GM12878 (cell line): ENCODE results near the gene ADAMTS16. TPM values are rescaled to one million over a fixed set of nuclear protein-coding genes. Genes with fewer than 3 reads are reported as not detected.
A peak's percentile ranks its signal among the peaks of the same experiment; 100 is the strongest.

Source experiments
- ATAC-seq: fragments of 200-7000 bp; cut with Tn5 transposase; 3 replicates; pipeline ENCODE4 v1.9.1; 2020; ENCODE audit warnings: mild to moderate bottlenecking, moderate library complexity
- BruUV-seq: library from RNA; stranded (reverse); fragments of 400-500 nt; replicated peaks from 2 replicates; lab custom pipeline; 2021; lab: Mats Ljungman, UMichigan
- CTCF ChIA-PET: fragments of 300-600 bp; sonication (Branson Sonifier 250); formaldehyde crosslinking; extraction: SDS; loops from one replicate; lab custom pipeline; 2021; ENCODE audit warnings: inconsistent platforms; lab: Yijun Ruan, JAX
- POLR2A ChIA-PET: fragments of 350-600 bp; formaldehyde crosslinking; extraction: SDS; loops from one replicate; lab custom pipeline; 2021; ENCODE audit warnings: inconsistent platforms; lab: Charles Lee
- RAD21 ChIA-PET: fragments of 300-600 bp; sonication (Branson Sonifier 250); formaldehyde crosslinking; loops from one replicate; lab custom pipeline; 2023; ENCODE audit warnings: antibody characterized with exemption; ENCODE audit not compliant: unreplicated experiment; lab: Charles Lee
- SMC1A ChIA-PET: fragments of 300-600 bp; sonication (Branson Sonifier 250); formaldehyde crosslinking; loops from one replicate; lab custom pipeline; 2023; ENCODE audit not compliant: unreplicated experiment, uncharacterized antibody; lab: Charles Lee
- DNase-seq: peaks from one replicate; pipeline ENCODE4 v3.0.0-alpha.2; 2011; ENCODE audit warnings: low read depth, low spot score
- FAIRE-seq: peaks from 3 replicates; lab custom pipeline; 2011; peaks lifted over from hg19 to GRCh38; lab: Jason Lieb, UNC
- H2AFZ ChIP-seq: 2 replicates; pipeline ENCODE4 v1.6.0; 2011; ENCODE audit warnings: low read depth, low read length, control low read depth; ENCODE audit not compliant: control insufficient read depth
- H3K27ac ChIP-seq: 2 replicates; pipeline ENCODE4 v1.5.1; 2011; ENCODE audit warnings: control low read depth; ENCODE audit not compliant: control insufficient read depth, insufficient read depth
- H3K27me3 ChIP-seq, 2 experiments: replicated peaks in 1 of 2; 2 replicates each; pipeline versions ENCODE4 v1.6.0 to v1.6.1; 2011; ENCODE audit warnings: low read length in 1 of 2; ENCODE audit not compliant: control insufficient read depth in 2 of 2, insufficient read depth in 2 of 2
- H3K36me3 ChIP-seq, 2 experiments: 2 replicates each; pipeline ENCODE4 v1.5.1; 2011; ENCODE audit warnings: low read length in 1 of 2; ENCODE audit not compliant: control insufficient read depth in 2 of 2, insufficient read depth in 2 of 2
- H3K4me1 ChIP-seq: 2 replicates; pipeline ENCODE4 v1.6.1; 2011; ENCODE audit warnings: mild to moderate bottlenecking, low read length, moderate library complexity, mixed read lengths; ENCODE audit not compliant: control insufficient read depth, insufficient read depth
- H3K4me2 ChIP-seq: 2 replicates; pipeline ENCODE4 v1.6.0; 2011; ENCODE audit warnings: control low read depth; ENCODE audit not compliant: control insufficient read depth, insufficient read depth
- H3K4me3 ChIP-seq: fragments of 200-600 bp; sonication (generic); 2 replicates; pipeline ENCODE4 v1.5.1; 2016
- H3K79me2 ChIP-seq: 2 replicates; pipeline ENCODE4 v1.6.0; 2011; ENCODE audit warnings: low read length; ENCODE audit not compliant: control insufficient read depth, insufficient read depth
- H3K9ac ChIP-seq: 2 replicates; pipeline ENCODE4 v1.8.0; 2011; ENCODE audit warnings: low read length, control low read depth, mixed read lengths; ENCODE audit not compliant: control insufficient read depth, insufficient read depth
- H3K9me3 ChIP-seq: replicated peaks from 3 replicates; pipeline ENCODE4 v1.5.1; 2011; ENCODE audit warnings: mild to moderate bottlenecking, low read length; ENCODE audit not compliant: control insufficient read depth, insufficient read depth
- H4K20me1 ChIP-seq: 2 replicates; pipeline ENCODE4 v1.6.0; 2011; ENCODE audit not compliant: control insufficient read depth, insufficient read depth
- BHLHE40 ChIP-seq, 2 experiments: fragments of 450-650 bp in 1 of 2; IDR thresholded peaks; 2 replicates each; pipeline ENCODE4 v1.6.1; 2011 to 2017; ENCODE audit warnings: low read depth in 2 of 2, borderline replicate concordance in 1 of 2, improper control_type of control experiment in 1 of 2, low read length in 1 of 2, mild to moderate bottlenecking in 1 of 2
- EED ChIP-seq: sonication (generic); IDR thresholded peaks from 2 replicates; pipeline ENCODE4 v1.6.1; 2016; ENCODE audit warnings: antibody characterized with exemption, low read depth
- RUNX3 ChIP-seq: IDR thresholded peaks from 2 replicates; pipeline ENCODE4 v1.6.1; 2012; ENCODE audit warnings: low read length, inconsistent platforms
- SPI1 ChIP-seq: IDR thresholded peaks from 2 replicates; pipeline ENCODE4 v1.6.1; 2011; ENCODE audit warnings: low read depth, mild to moderate bottlenecking, low read length, moderate library complexity, borderline replicate concordance; ENCODE audit not compliant: insufficient read depth
- TARDBP ChIP-seq: IDR thresholded peaks from 2 replicates; pipeline ENCODE4 v1.6.1; 2016; ENCODE audit warnings: borderline replicate concordance
- ZNF24 ChIP-seq: fragments of 450-650 bp; IDR thresholded peaks from 2 replicates; pipeline ENCODE4 v1.6.1; 2017; ENCODE audit warnings: antibody characterized with exemption, mild to moderate bottlenecking
- ZSCAN29 ChIP-seq: fragments of 450-650 bp; IDR thresholded peaks from 2 replicates; pipeline ENCODE4 v1.6.1; 2017; ENCODE audit warnings: mild to moderate bottlenecking, moderate library complexity
- WGBS: methylation state at CpG from one replicate; pipeline ENCODE4 v1.1.6; 2016; ENCODE audit warnings: low lambda C conversion rate; ENCODE audit not compliant: insufficient replicate concordance, insufficient coverage; ENCODE audit errors: missing lambda C conversion rate; 5-methylcytosine and 5-hydroxymethylcytosine counted together
- in situ Hi-C: fragments of 300-500 bp; cut with MboI; formaldehyde crosslinking; loops from 9 replicates; pipeline ENCODE4 v1.14.3; 2018; ENCODE audit warnings: mixed read lengths
- intact Hi-C: fragments of 100-400 bp; cut with micrococcal nuclease; formaldehyde crosslinking; loops from one replicate; pipeline ENCODE4 v1.14.2; 2022; ENCODE audit not compliant: unreplicated experiment
- polyA plus RNA-seq, 11 experiments: library from polyadenylated mRNA; depleted of rRNA in 4 of 11; unstranded in 6 of 11; stranded (reverse) in 5 of 11; fragments of >200 nt; fragmentation: Nextera tagmentation in 4 of 11; fragmentation: Illumina TruSeq in 1 of 11; extraction: Ambion mirVana in 4 of 11; extraction: Trizol in 1 of 11; gene quantifications; 1 replicate in 1 of 11; 2 replicates in 10 of 11; pipeline versions ENCODE4 v1.2.1 to v1.2.3, GENCODE V29; 2011 to 2016; ENCODE audit warnings: inconsistent platforms in 2 of 11, missing spikeins in 2 of 11, low read depth in 1 of 11
- total RNA-seq, 4 experiments: library from RNA; depleted of rRNA in 3 of 4; stranded (reverse); fragments of >200 nt in 3 of 4; fragmentation: Illumina TruSeq in 1 of 4; extraction: Trizol in 1 of 4; gene quantifications; 2 replicates each; pipeline versions ENCODE4 v1.2.1 to v1.2.3, GENCODE V29; 2013 to 2021

ADAMTS16 gene
- total and polyA plus RNA-seq, 10 of the 15 experiments (the other 5 are each of a cell fraction or from before 2014, with no cell fraction given), result 0.04 TPM; not detected in 9

- Histone ChIP-seq H3K27ac (no peak overlapping the region), H3K36me3 (no peaks in the 10 kb centered on the region), H3K9me3 (no peaks in the 10 kb centered on the region), H3K9ac (no peak overlapping the region), H3K27me3 (no peaks in the 10 kb centered on the region), H3K4me2 (no peak overlapping the region), H3K4me3 (no peak overlapping the region), H2AFZ (no peak overlapping the region), H3K79me2 (no peaks in the 10 kb centered on the region), H3K4me1 (no peaks in the 10 kb centered on the region), H4K20me1 (no peaks in the 10 kb centered on the region)
- POLR2A ChIA-PET, result no interaction called here
- in situ Hi-C loops (no loop called here), intact Hi-C loops (no loop called here)
- CTCF ChIA-PET, result no interaction called here
- BruUV-seq, result no TSS peak
- peak; percentile 82 for TF ChIP-seq SPI1
- no peak for TF ChIP-seq ZNF24
- TF ChIP-seq RUNX3, result peak; percentile 35; the same call in 1 of the 2 replicates
- TF ChIP-seq BHLHE40 (IDR thresholded peaks at IDR 0.05; ENCODE audit: borderline replicate concordance in 1 of 2, low read depth in 2 of 2, low read length in 1 of 2), result peak in 1 of 2 experiments; percentile 34; a peak in 1 of 4 replicates
- TF ChIP-seq TARDBP, result no peak
- TF ChIP-seq ZSCAN29, result no peak
- SMC1A ChIA-PET, result interaction anchor here (0.6 kb wide), 1 partner anchor 338 kb away, joined by 3 read pairs; no protein-coding TSS in a partner anchor
- 0% methylated on average over 1 of the region's 1 CpG for WGBS
- peak; percentile 71 for ATAC-seq
- no peak for FAIRE-seq
- DNase-seq, result peak; percentile 9
- RAD21 ChIA-PET, result no interaction called here
Measured at GRCh38 chr5:5217371-5217770, 77.2 kb downstream of the ADAMTS16 start.

- ChIA-PET SMC1A (no interaction called here), RAD21 (no interaction called here), POLR2A (no interaction called here), CTCF (no interaction called here)
- Histone ChIP-seq H3K27me3 (no peaks in the 10 kb centered on the region), H3K4me3 (no peak overlapping the region), H4K20me1 (no peaks in the 10 kb centered on the region), H2AFZ (no peak overlapping the region), H3K36me3 (no peaks in the 10 kb centered on the region), H3K4me2 (no peak overlapping the region), H3K79me2 (no peaks in the 10 kb centered on the region), H3K9me3 (no peaks in the 10 kb centered on the region), H3K4me1 (no peaks in the 10 kb centered on the region), H3K27ac (no peak overlapping the region), H3K9ac (no peak overlapping the region)
- no peak for ATAC-seq
- no peak for FAIRE-seq
- intact Hi-C loops, result no loop called here
- WGBS, result 53% methylated on average over 5 of the region's 5 CpGs
- in situ Hi-C loops, result no loop called here
- DNase-seq, result no peak
- BruUV-seq, result no TSS peak
- TF ChIP-seq EED, result no peak
Measured at GRCh38 chr5:5218396-5218795, 78.3 kb downstream of the ADAMTS16 start.
